K562 (cell line): ENCODE data around the gene GLIPR1. TPM values are rescaled to one million over a fixed set of nuclear protein-coding genes. Genes with fewer than 3 reads are reported as not detected.

Source experiments
- ATAC-seq: fragments of 200-7000 bp; cut with Tn5 transposase; 3 replicates; pipeline ENCODE4 v1.9.1; 2020; ENCODE audit warnings: moderate library complexity
- BruUV-seq: library from RNA; stranded (reverse); fragments of 400-500 nt; replicated peaks from 2 replicates; lab custom pipeline; 2021; lab: Mats Ljungman, UMichigan
- CTCF ChIA-PET: fragments of 300-600 bp; formaldehyde crosslinking; extraction: SDS; loops from one replicate; lab custom pipeline; 2021; ENCODE audit warnings: low intra/inter-chr PET ratio; lab: Yijun Ruan, JAX
- POLR2A ChIA-PET: fragments of 300-600, 350-650 bp; sonication (Branson Sonifier 250); formaldehyde crosslinking; extraction: SDS; loops from one replicate; lab custom pipeline; 2021; ENCODE audit warnings: antibody characterized with exemption, inconsistent platforms; lab: Yijun Ruan, JAX
- DNase-seq, 4 experiments: peaks; one replicate each; pipeline versions ENCODE4 v3.0.0 to v3.0.0-alpha.2; 2011 to 2018; ENCODE audit warnings: low spot score in 3 of 4, mixed read lengths in 3 of 4; ENCODE audit errors: extremely low read depth in 1 of 4
- FAIRE-seq: peaks from 2 replicates; lab custom pipeline; 2011; peaks lifted over from hg19 to GRCh38; lab: Jason Lieb, UNC
- H2AFZ ChIP-seq: 2 replicates; pipeline ENCODE4 v1.6.0; 2011; ENCODE audit warnings: low read depth, low read length, control low read depth, inconsistent platforms
- H3K27ac ChIP-seq: fragments of 200-600 bp; 3 replicates; pipeline ENCODE4 v1.8.0; 2011; ENCODE audit warnings: low read depth, mild to moderate bottlenecking, control low read depth, inconsistent platforms, low read length, moderate library complexity, mixed read lengths; ENCODE audit errors: extremely low read depth
- H3K27me3 ChIP-seq, 2 experiments: fragments of 300-600 bp in 1 of 2; 2 replicates in 1 of 2; 3 replicates in 1 of 2; pipeline versions ENCODE4 v1.6.0 to v1.8.0; 2011; ENCODE audit warnings: inconsistent platforms in 2 of 2, low read length in 2 of 2, mild to moderate bottlenecking in 1 of 2, mixed read lengths in 1 of 2, moderate library complexity in 1 of 2; ENCODE audit not compliant: control insufficient read depth in 2 of 2, insufficient read depth in 2 of 2
- H3K36me3 ChIP-seq: fragments of 300-600 bp; 3 replicates; pipeline ENCODE4 v1.8.0; 2011; ENCODE audit warnings: mild to moderate bottlenecking, low read length, inconsistent platforms; ENCODE audit not compliant: control insufficient read depth, insufficient read depth
- H3K4me1 ChIP-seq, 2 experiments: fragments of 200-600 bp in 1 of 2; replicated peaks in 1 of 2; 2 replicates in 1 of 2; 3 replicates in 1 of 2; pipeline versions ENCODE4 v1.5.1 to v1.8.0; 2011; ENCODE audit warnings: inconsistent platforms in 2 of 2, low read length in 2 of 2, mild to moderate bottlenecking in 1 of 2, mixed read lengths in 1 of 2, moderate library complexity in 1 of 2; ENCODE audit not compliant: control insufficient read depth in 2 of 2, insufficient read depth in 2 of 2
- H3K4me2 ChIP-seq: 2 replicates; pipeline ENCODE4 v1.6.1; 2011; ENCODE audit warnings: low read length, control low read depth, inconsistent platforms, mixed read lengths; ENCODE audit not compliant: insufficient read depth
- H3K4me3 ChIP-seq: fragments of 200-600 bp; sonication (generic), shearing (Covaris generic); 2 replicates; pipeline ENCODE4 v1.5.1; 2016; ENCODE audit warnings: control low read depth, inconsistent platforms
- H3K79me2 ChIP-seq: fragments of 200-600 bp; 3 replicates; pipeline ENCODE4 v1.8.0; 2011; ENCODE audit warnings: low read length, inconsistent platforms; ENCODE audit not compliant: control insufficient read depth, insufficient read depth
- H3K9ac ChIP-seq, 2 experiments: 2 replicates each; pipeline versions ENCODE4 v1.6.0 to v1.6.1; 2011; ENCODE audit warnings: low read depth in 2 of 2, low read length in 2 of 2, control low read depth in 1 of 2, inconsistent platforms in 1 of 2, mild to moderate bottlenecking in 1 of 2, mixed read lengths in 1 of 2; ENCODE audit not compliant: insufficient read depth in 1 of 2
- H3K9me1 ChIP-seq: one replicate; pipeline ENCODE4 v1.6.0; 2011; ENCODE audit warnings: inconsistent platforms, mild to moderate bottlenecking, low read length, moderate library complexity; ENCODE audit not compliant: control insufficient read depth, insufficient read depth
- H3K9me3 ChIP-seq: replicated peaks from 2 replicates; pipeline ENCODE4 v1.5.1; 2011; ENCODE audit warnings: low read depth, low read length, inconsistent platforms; ENCODE audit not compliant: control insufficient read depth, insufficient read depth
- H4K20me1 ChIP-seq: replicated peaks from 2 replicates; pipeline ENCODE4 v1.6.1; 2011; ENCODE audit warnings: low read length, inconsistent platforms, mixed read lengths; ENCODE audit not compliant: control insufficient read depth, insufficient read depth
- ARID2 ChIP-seq: fragments of 450-650 bp; IDR thresholded peaks from 2 replicates; pipeline ENCODE4 v1.6.1; 2017; ENCODE audit warnings: antibody characterized with exemption, mild to moderate bottlenecking
- CHD4 ChIP-seq: fragments of 200-600 bp; sonication (generic); IDR thresholded peaks from 3 replicates; pipeline ENCODE4 v1.6.1; 2012; ENCODE audit warnings: low read depth, mild to moderate bottlenecking, mixed read lengths, low read length, inconsistent platforms; ENCODE audit not compliant: insufficient read depth, insufficient replicate concordance, poor library complexity, severe bottlenecking
- HMGXB4 ChIP-seq: sonication (generic); formaldehyde crosslinking; IDR thresholded peaks from 2 replicates; pipeline ENCODE4 v1.8.1; 2023; ENCODE audit warnings: mild to moderate bottlenecking, missing genetic modification reagents
- NCOA4 ChIP-seq: fragments of 450-650 bp; IDR thresholded peaks from 2 replicates; pipeline ENCODE4 v1.6.1; 2018; ENCODE audit warnings: mild to moderate bottlenecking; ENCODE audit not compliant: partially characterized antibody
- NEUROD1 ChIP-seq: fragments of 150-350 bp; IDR thresholded peaks from 2 replicates; pipeline ENCODE4 v1.6.1; 2014; ENCODE audit warnings: borderline replicate concordance, low read length, low read depth; ENCODE audit not compliant: partially characterized antibody
- PHF20 ChIP-seq: fragments of 450-650 bp; IDR thresholded peaks from 2 replicates; pipeline ENCODE4 v1.6.1; 2018; ENCODE audit not compliant: partially characterized antibody
- SIRT6 ChIP-seq: IDR thresholded peaks from one replicate; pipeline ENCODE4 v1.6.1; 2012; ENCODE audit warnings: low read depth, mild to moderate bottlenecking, control low read depth, inconsistent platforms, low read length, moderate library complexity
- SIX5 ChIP-seq, 2 experiments: IDR thresholded peaks; 2 replicates each; pipeline ENCODE4 v1.6.1; 2011; ENCODE audit warnings: low read length in 2 of 2, borderline replicate concordance in 1 of 2, low read depth in 1 of 2, mild to moderate bottlenecking in 1 of 2, moderate library complexity in 1 of 2; ENCODE audit not compliant: insufficient read depth in 1 of 2
- SREBF2 ChIP-seq: sonication (generic); formaldehyde crosslinking; IDR thresholded peaks from 2 replicates; pipeline ENCODE4 v1.4.0; 2020; ENCODE audit warnings: mild to moderate bottlenecking, missing genetic modification reagents
- TRIM24 ChIP-seq, 2 experiments: fragments of 450-650 bp; IDR thresholded peaks; 2 replicates each; pipeline ENCODE4 v1.6.1; 2016
- U2AF1 ChIP-seq: fragments of 200-400 bp; formaldehyde crosslinking; optimal IDR thresholded peaks from 2 replicates; pipeline ENCODE3; 2017; ENCODE audit warnings: mild to moderate bottlenecking, low read depth, low read length, moderate library complexity
- ZNF583 ChIP-seq: fragments of 250-450 bp; sonication (Bioruptor Pico); IDR thresholded peaks from 2 replicates; pipeline ENCODE4 v1.4.0; 2020
- WGBS: fragments of 100-300 bp; shearing (Covaris generic); methylation state at CpG from one replicate; pipeline ENCODE4 v1.1.6; 2016; ENCODE audit warnings: low coverage, mixed read lengths; ENCODE audit not compliant: insufficient coverage; ENCODE audit errors: missing lambda C conversion rate; 5-methylcytosine and 5-hydroxymethylcytosine counted together
- in situ Hi-C: fragments of 300-500 bp; cut with MboI; formaldehyde crosslinking; loops from 4 replicates; pipeline ENCODE4 v1.15.0; 2018; ENCODE audit warnings: inconsistent platforms, mixed read lengths
- intact Hi-C: fragments of 100-400 bp; cut with micrococcal nuclease; formaldehyde crosslinking; loops from 2 replicates; pipeline ENCODE4 v1.14.2; 2022
- polyA plus RNA-seq, 8 experiments: library from polyadenylated mRNA; depleted of rRNA in 4 of 8; stranded (reverse) in 5 of 8; unstranded in 3 of 8; fragments of >200 nt; fragmentation: Nextera tagmentation in 2 of 8; fragmentation: Illumina TruSeq in 1 of 8; extraction: Ambion mirVana in 2 of 8; extraction: Trizol in 1 of 8; gene quantifications; 2 replicates each; pipeline versions ENCODE4 v1.2.1 to v1.2.3, GENCODE V29; 2011 to 2014; ENCODE audit warnings: inconsistent platforms in 1 of 8, missing spikeins in 1 of 8
- total RNA-seq, 7 experiments: library from RNA; depleted of rRNA in 6 of 7; stranded (reverse); fragments of >200 nt in 6 of 7; fragmentation: Illumina TruSeq in 2 of 7; extraction: Trizol in 2 of 7; gene quantifications; 2 replicates each; pipeline versions ENCODE4 v1.2.1 to v1.2.3, GENCODE V29; 2011 to 2021; ENCODE audit warnings: low replicate concordance in 1 of 7
- TF ChIP-seq, protein P1 (sequence below), 2 experiments: fragments of 450-650 bp in 1 of 2; IDR thresholded peaks; 2 replicates each; pipeline ENCODE4 v1.6.1; 2011 to 2017; ENCODE audit warnings: low read depth in 2 of 2, antibody characterized with exemption in 1 of 2, borderline replicate concordance in 1 of 2, low read length in 1 of 2, mild to moderate bottlenecking in 1 of 2, mixed read lengths in 1 of 2; ENCODE audit not compliant: control insufficient read depth in 1 of 2
- TF ChIP-seq, protein P2 (sequence below): sonication (generic); formaldehyde crosslinking; IDR thresholded peaks from 2 replicates; pipeline ENCODE4 v1.8.0; 2022; ENCODE audit warnings: mild to moderate bottlenecking, low read depth, missing genetic modification reagents

The GLIPR1 gene
- total and polyA plus RNA-seq, 9 of the 15 experiments (the other 6 are each of a cell fraction or from before 2014, with no cell fraction given), result 0.26 to 2.1 (median 1.2) TPM

DNA sequence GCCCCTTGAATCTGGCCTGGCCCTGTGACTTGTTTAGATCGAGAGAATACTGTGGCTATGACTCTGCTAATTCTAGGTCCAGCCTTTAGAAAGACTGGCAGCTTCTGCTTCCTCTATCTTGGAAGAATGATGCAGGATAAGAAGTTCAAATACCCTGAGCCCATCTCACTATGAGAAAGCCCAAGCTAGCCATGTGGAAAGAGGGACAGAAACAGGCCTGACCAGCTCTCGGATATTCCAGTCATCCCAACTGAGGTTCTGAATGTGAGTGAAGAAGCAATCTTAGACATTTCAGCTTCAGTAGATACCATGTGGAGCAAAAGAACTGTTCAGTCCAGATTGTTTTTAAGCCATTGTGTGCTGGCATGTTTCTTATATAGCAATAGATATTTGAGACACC, 48.1 kb downstream of the GLIPR1 start (continued):
- no peak for TF ChIP-seq CHD4

- Histone ChIP-seq H2AFZ (no peak overlapping the region), H4K20me1 (no peaks in the 10 kb centered on the region), H3K27me3 (no peaks in the 10 kb centered on the region), H3K9me1 (no peaks in the 10 kb centered on the region), H3K36me3 (no peaks in the 10 kb centered on the region), H3K9ac (no peak overlapping the region), H3K9me3 (no peaks in the 10 kb centered on the region), H3K79me2 (no peaks in the 10 kb centered on the region), H3K4me2 (no peak overlapping the region), H3K4me1 (no peaks in the 10 kb centered on the region), H3K4me3 (no peak overlapping the region)
- POLR2A ChIA-PET, result no interaction called here
- no peak for FAIRE-seq
- ATAC-seq, result no peak
- in situ Hi-C loops, result no loop called here
- no TSS peak for BruUV-seq
- CTCF ChIA-PET, result no interaction called here
- no peak for TF ChIP-seq SIRT6
- TF ChIP-seq SIX5 (IDR thresholded peaks at IDR 0.05; ENCODE audit: borderline replicate concordance in 1 of 2, insufficient read depth in 1 of 2, low read depth in 1 of 2, low read length in 2 of 2), result no peak
- no peak for TF ChIP-seq NCOA4
- TF ChIP-seq TRIM24 (IDR thresholded peaks at IDR 0.05), result no peak
- no peak for TF ChIP-seq HMGXB4 (CRISPR knock-in tag)
- TF ChIP-seq ARID2, result no peak
- no peak for TF ChIP-seq U2AF1
- no peak for TF ChIP-seq ZNF583
- TF ChIP-seq PHF20, result no peak
- TF ChIP-seq NEUROD1, result no peak
- no peak for TF ChIP-seq SREBF2 (CRISPR knock-in tag)
- TF ChIP-seq, protein P1, sequence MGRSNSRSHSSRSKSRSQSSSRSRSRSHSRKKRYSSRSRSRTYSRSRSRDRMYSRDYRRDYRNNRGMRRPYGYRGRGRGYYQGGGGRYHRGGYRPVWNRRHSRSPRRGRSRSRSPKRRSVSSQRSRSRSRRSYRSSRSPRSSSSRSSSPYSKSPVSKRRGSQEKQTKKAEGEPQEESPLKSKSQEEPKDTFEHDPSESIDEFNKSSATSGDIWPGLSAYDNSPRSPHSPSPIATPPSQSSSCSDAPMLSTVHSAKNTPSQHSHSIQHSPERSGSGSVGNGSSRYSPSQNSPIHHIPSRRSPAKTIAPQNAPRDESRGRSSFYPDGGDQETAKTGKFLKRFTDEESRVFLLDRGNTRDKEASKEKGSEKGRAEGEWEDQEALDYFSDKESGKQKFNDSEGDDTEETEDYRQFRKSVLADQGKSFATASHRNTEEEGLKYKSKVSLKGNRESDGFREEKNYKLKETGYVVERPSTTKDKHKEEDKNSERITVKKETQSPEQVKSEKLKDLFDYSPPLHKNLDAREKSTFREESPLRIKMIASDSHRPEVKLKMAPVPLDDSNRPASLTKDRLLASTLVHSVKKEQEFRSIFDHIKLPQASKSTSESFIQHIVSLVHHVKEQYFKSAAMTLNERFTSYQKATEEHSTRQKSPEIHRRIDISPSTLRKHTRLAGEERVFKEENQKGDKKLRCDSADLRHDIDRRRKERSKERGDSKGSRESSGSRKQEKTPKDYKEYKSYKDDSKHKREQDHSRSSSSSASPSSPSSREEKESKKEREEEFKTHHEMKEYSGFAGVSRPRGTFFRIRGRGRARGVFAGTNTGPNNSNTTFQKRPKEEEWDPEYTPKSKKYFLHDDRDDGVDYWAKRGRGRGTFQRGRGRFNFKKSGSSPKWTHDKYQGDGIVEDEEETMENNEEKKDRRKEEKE (IDR thresholded peaks at IDR 0.05; ENCODE audit: borderline replicate concordance in 1 of 2, control insufficient read depth in 1 of 2, low read depth in 2 of 2, low read length in 1 of 2), result no peak
- TF ChIP-seq, protein P2, sequence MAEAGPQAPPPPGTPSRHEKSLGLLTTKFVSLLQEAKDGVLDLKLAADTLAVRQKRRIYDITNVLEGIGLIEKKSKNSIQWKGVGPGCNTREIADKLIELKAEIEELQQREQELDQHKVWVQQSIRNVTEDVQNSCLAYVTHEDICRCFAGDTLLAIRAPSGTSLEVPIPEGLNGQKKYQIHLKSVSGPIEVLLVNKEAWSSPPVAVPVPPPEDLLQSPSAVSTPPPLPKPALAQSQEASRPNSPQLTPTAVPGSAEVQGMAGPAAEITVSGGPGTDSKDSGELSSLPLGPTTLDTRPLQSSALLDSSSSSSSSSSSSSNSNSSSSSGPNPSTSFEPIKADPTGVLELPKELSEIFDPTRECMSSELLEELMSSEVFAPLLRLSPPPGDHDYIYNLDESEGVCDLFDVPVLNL, result no peak
- TF ChIP-seq, all 486 proteins: peak for 0
- no peak for DNase-seq
- no peak overlapping the region for H3K27ac ChIP-seq
- 9% methylated on average over 1 of the region's 1 CpG for WGBS
- intact Hi-C loops, result loop anchor here (5.0 to 10.0 kb wide), 2 partner anchors 195 to 818 kb away; partner anchors contain the start of gene BBS10
Observed at GRCh38 chr12:75529316-75529715, 48.8 kb downstream of the GLIPR1 start.
